Neural progenitor cell (in vitro differentiated cells): ENCODE results near the gene CCDC188. TPM values are rescaled to one million over a fixed set of nuclear protein-coding genes. Genes with fewer than 3 reads are reported as not detected.

ENCODE experiments used
- DNase-seq: peaks from one replicate; pipeline ENCODE4 v3.0.0-alpha.2; 2016; ENCODE audit warnings: low spot score
- H2AFZ ChIP-seq: fragments of 200-600 bp; sonication (generic); replicated peaks from 2 replicates; pipeline ENCODE4 v1.6.1; 2016; ENCODE audit warnings: antibody characterized with exemption
- H3F3A ChIP-seq: fragments of 200-600 bp; sonication (generic); 2 replicates; pipeline ENCODE4 v1.6.1; 2016; ENCODE audit warnings: antibody characterized with exemption, low read depth
- H3K27ac ChIP-seq: fragments of 200-600 bp; sonication (generic); 2 replicates; pipeline ENCODE4 v1.5.1; 2016; ENCODE audit warnings: mild to moderate bottlenecking
- H3K27me3 ChIP-seq: fragments of 200-600 bp; sonication (generic); 2 replicates; pipeline ENCODE4 v1.6.1; 2016; ENCODE audit warnings: mild to moderate bottlenecking, moderate library complexity
- H3K36me3 ChIP-seq: fragments of 200-600 bp; sonication (generic); 2 replicates; pipeline ENCODE4 v1.5.1; 2016
- H3K4me1 ChIP-seq: fragments of 200-600 bp; sonication (generic); 2 replicates; pipeline ENCODE4 v1.6.1; 2016; ENCODE audit warnings: mixed run types
- H3K4me2 ChIP-seq: fragments of 200-600 bp; sonication (generic); 2 replicates; pipeline ENCODE4 v1.6.1; 2016
- H3K4me3 ChIP-seq: fragments of 200-600 bp; sonication (generic); 2 replicates; pipeline ENCODE4 v1.5.1; 2016
- H3K79me2 ChIP-seq: fragments of 200-600 bp; sonication (generic); 2 replicates; pipeline ENCODE4 v1.6.1; 2016; ENCODE audit warnings: low read depth
- H3K9ac ChIP-seq: fragments of 200-600 bp; sonication (generic); 2 replicates; pipeline ENCODE4 v1.6.1; 2016
- H3K9me3 ChIP-seq: fragments of 200-600 bp; sonication (generic); 2 replicates; pipeline ENCODE4 v1.5.1; 2016; ENCODE audit warnings: low read depth
- H4K20me1 ChIP-seq: fragments of 200-600 bp; sonication (generic); 2 replicates; pipeline ENCODE4 v1.6.1; 2016; ENCODE audit warnings: low read depth
- H3K27ac Mint-ChIP-seq: 3 replicates; pipeline ENCODE4 v1.8.0; 2021; ENCODE audit warnings: mixed read lengths
- H3K27me3 Mint-ChIP-seq: 2 replicates; pipeline ENCODE4 v1.8.0; 2022; ENCODE audit warnings: low read depth, mild to moderate bottlenecking, inconsistent platforms, moderate library complexity, mixed read lengths; ENCODE audit not compliant: insufficient read depth
- H3K36me3 Mint-ChIP-seq: 3 replicates; pipeline ENCODE4 v1.8.0; 2021; ENCODE audit warnings: mixed read lengths
- H3K4me1 Mint-ChIP-seq: 3 replicates; pipeline ENCODE4 v1.8.0; 2021; ENCODE audit warnings: mixed read lengths
- H3K4me3 Mint-ChIP-seq: 3 replicates; pipeline ENCODE4 v1.8.0; 2021; ENCODE audit warnings: mild to moderate bottlenecking, moderate library complexity, mixed read lengths
- H3K9me3 Mint-ChIP-seq: 3 replicates; pipeline ENCODE4 v1.8.0; 2020; ENCODE audit warnings: mixed read lengths
- EZH2 ChIP-seq: fragments of 200-600 bp; sonication (generic); IDR thresholded peaks from 2 replicates; pipeline ENCODE4 v1.6.1; 2017; ENCODE audit warnings: antibody characterized with exemption, mild to moderate bottlenecking, moderate library complexity
- EZH2phosphoT487 ChIP-seq: fragments of 200-600 bp; sonication (generic); IDR thresholded peaks from 2 replicates; pipeline ENCODE4 v1.6.1; 2017; ENCODE audit warnings: antibody characterized with exemption
- total RNA-seq: library from RNA; depleted of rRNA; stranded (reverse); fragments of >200 nt; gene quantifications from 2 replicates; pipeline ENCODE4 v1.2.3, GENCODE V29; 2015; ENCODE audit warnings: low replicate concordance
- TF ChIP-seq, protein P1 (sequence below): fragments of 200-600 bp; sonication (generic); IDR thresholded peaks from 2 replicates; pipeline ENCODE4 v1.5.1; 2017; ENCODE audit warnings: antibody characterized with exemption, mild to moderate bottlenecking

Gene CCDC188
- total RNA-seq, 1 donor from 2014 or later, result not detected

DNA sequence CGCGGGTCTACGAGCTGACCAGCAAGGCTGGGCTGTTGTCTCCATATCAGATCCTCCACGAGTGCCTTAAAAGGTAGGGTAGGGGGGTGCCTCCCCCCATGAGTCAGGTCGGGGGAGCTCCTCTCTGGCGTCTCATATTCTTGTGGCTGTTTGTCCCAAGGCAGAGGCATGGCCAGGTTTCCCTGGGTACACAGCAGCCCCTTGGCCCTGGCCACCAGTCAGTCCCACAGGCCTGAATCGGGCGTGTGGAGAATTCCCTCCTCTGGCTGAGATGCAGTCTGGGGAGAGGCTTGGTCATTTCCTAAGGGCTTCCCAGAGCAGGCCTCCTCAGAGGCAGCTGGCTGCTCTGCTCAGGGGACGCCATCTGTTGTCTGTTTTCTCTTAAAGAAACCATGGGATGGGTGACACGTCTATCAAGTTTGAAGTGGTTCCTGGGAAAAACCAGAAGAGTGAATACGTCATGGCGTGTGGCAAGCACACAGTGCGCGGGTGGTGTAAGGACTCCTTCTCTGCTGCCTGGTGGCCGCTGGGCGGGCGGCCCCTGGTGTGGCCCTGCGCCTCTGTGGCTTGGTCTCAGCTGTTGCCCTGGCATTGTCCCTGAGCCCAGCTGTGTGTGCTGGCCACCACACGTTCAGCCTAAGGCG lies 44.5 kb downstream of the CCDC188 start:
- no peaks in the 10 kb centered on the region for H3K4me1 Mint-ChIP-seq
- H3K79me2 ChIP-seq, result peaks cover 36% of the 10 kb centered on the region
- H4K20me1 ChIP-seq, result peaks cover 67% of the 10 kb centered on the region
- H2AFZ ChIP-seq, result no peak overlapping the region
- no peak overlapping the region for H3K4me3 Mint-ChIP-seq
- H3K27ac Mint-ChIP-seq, result no peak overlapping the region
- no peaks in the 10 kb centered on the region for H3K27me3 ChIP-seq
- DNase-seq, result no peak
- H3K9ac ChIP-seq, result no peak overlapping the region
- H3K4me2 ChIP-seq, result no peak overlapping the region
- no peaks in the 10 kb centered on the region for H3K9me3 ChIP-seq
- peaks cover 8% of the 10 kb centered on the region for H3K36me3 ChIP-seq
- no peaks in the 10 kb centered on the region for H3K4me1 ChIP-seq
- H3K4me3 ChIP-seq, result no peak overlapping the region
- H3F3A ChIP-seq, result peaks cover 29% of the 10 kb centered on the region
- peaks cover 20% of the 10 kb centered on the region for H3K36me3 Mint-ChIP-seq
- no peaks in the 10 kb centered on the region for H3K9me3 Mint-ChIP-seq
- TF ChIP-seq EZH2phosphoT487 (no peak), EZH2 (no peak)
- TF ChIP-seq, protein P1, sequence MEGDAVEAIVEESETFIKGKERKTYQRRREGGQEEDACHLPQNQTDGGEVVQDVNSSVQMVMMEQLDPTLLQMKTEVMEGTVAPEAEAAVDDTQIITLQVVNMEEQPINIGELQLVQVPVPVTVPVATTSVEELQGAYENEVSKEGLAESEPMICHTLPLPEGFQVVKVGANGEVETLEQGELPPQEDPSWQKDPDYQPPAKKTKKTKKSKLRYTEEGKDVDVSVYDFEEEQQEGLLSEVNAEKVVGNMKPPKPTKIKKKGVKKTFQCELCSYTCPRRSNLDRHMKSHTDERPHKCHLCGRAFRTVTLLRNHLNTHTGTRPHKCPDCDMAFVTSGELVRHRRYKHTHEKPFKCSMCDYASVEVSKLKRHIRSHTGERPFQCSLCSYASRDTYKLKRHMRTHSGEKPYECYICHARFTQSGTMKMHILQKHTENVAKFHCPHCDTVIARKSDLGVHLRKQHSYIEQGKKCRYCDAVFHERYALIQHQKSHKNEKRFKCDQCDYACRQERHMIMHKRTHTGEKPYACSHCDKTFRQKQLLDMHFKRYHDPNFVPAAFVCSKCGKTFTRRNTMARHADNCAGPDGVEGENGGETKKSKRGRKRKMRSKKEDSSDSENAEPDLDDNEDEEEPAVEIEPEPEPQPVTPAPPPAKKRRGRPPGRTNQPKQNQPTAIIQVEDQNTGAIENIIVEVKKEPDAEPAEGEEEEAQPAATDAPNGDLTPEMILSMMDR, result no peak
- H3K27ac ChIP-seq, result no peak overlapping the region
- H3K27me3 Mint-ChIP-seq, result peaks cover 8% of the 10 kb centered on the region

DNA sequence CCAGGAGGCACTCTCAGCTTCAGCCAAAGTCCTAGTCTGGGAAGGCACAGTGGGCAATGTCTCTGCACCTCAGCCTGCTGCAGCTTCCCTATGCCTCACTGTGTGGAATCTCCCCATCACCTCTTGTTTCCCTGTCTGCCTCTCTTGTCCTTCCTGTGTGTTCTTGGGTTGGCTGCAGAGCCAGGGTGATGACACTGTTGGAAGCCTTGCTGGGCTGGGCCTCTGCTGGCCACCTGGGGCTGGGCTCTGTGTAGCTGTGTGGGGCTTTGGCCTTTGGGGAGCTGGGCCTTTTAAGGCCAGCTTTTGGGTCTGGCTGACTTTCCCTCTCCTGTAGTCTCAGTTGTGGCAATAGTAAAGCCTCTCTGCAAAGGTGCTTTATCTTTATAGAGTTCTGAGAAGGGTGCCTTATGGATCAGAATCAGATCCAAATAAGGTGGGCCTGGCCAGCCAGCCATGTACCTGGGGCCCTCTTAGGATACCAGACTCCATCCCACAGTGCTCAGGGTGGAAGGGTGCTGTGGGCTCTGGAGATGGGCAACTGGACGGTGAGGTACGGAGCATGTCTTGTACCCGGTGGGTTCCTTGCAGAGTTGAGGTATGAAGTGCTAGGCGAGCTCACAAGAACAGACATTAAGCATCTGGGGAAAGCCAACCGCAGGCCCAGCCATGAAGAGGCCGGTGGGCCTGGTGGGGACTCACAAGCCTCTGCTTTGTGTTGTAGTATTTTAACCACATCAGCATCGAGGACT lies 45.2 kb downstream of the CCDC188 start:
- Histone ChIP-seq H3K4me2 (no peak overlapping the region), H4K20me1 (peaks cover 66% of the 10 kb centered on the region), H3K27me3 (no peaks in the 10 kb centered on the region), H3K79me2 (peaks cover 42% of the 10 kb centered on the region), H2AFZ (no peak overlapping the region), H3K9me3 (no peaks in the 10 kb centered on the region), H3K4me1 (no peaks in the 10 kb centered on the region), H3K36me3 (peaks cover 8% of the 10 kb centered on the region), H3K4me3 (no peak overlapping the region), H3K27ac (no peak overlapping the region), H3K9ac (no peak overlapping the region), H3F3A (peaks cover 22% of the 10 kb centered on the region)
- Mint-ChIP-seq H3K36me3 (peaks cover 23% of the 10 kb centered on the region), H3K4me3 (no peak overlapping the region), H3K9me3 (no peaks in the 10 kb centered on the region), H3K4me1 (no peaks in the 10 kb centered on the region), H3K27ac (no peak overlapping the region), H3K27me3 (peaks cover 6% of the 10 kb centered on the region)
- DNase-seq, result no peak
- TF ChIP-seq, protein P1, result no peak
- TF ChIP-seq EZH2phosphoT487, result no peak
- TF ChIP-seq EZH2, result no peak

DNA sequence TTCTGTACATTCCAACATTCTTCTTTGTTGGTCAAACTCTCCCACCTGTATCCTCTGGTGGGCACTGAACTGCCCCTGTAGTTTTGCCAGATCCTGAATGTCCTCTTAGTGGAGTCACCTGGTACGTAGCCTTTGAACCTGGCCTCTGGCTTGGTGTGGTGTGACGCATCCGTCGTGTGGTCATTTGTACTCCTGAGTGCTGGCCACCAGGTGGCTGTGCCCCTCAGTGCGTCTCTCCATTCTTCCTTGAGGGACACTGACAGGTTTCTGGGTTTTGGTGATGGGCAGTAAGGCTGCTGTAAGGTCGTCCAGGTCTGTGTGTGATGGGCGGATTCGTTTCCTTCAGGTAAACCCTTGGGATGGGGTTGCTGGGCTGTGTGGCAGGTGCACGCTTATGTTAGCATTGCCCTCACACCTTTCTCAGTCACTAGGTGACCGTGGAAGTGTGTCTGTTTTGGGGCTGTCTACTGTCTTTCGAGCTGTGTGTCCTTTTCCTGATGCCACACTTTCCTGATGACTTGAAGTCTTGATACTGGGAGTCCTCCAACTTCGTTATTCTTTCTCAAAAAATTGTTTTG lies 48.6 kb downstream of the CCDC188 start:
- peaks cover 37% of the 10 kb centered on the region for H3K36me3 Mint-ChIP-seq
- DNase-seq, result no peak
- peaks cover 82% of the 10 kb centered on the region for H4K20me1 ChIP-seq
- no peak overlapping the region for H3K4me3 Mint-ChIP-seq
- peaks cover 3% of the 10 kb centered on the region for H3F3A ChIP-seq
- no peaks in the 10 kb centered on the region for H3K9me3 ChIP-seq
- H3K27ac ChIP-seq, result no peak overlapping the region
- H2AFZ ChIP-seq, result no peak overlapping the region
- H3K79me2 ChIP-seq, result peaks cover 72% of the 10 kb centered on the region
- no peaks in the 10 kb centered on the region for H3K9me3 Mint-ChIP-seq
- no peak overlapping the region for H3K27ac Mint-ChIP-seq
- peaks cover 2% of the 10 kb centered on the region for H3K27me3 Mint-ChIP-seq
- no peak overlapping the region for H3K9ac ChIP-seq
- no peak overlapping the region for H3K4me3 ChIP-seq
- H3K4me1 ChIP-seq, result no peaks in the 10 kb centered on the region
- H3K4me2 ChIP-seq, result no peak overlapping the region
- TF ChIP-seq EZH2 (no peak), EZH2phosphoT487 (no peak)
- TF ChIP-seq, protein P1, result no peak
- H3K4me1 Mint-ChIP-seq, result no peaks in the 10 kb centered on the region
- H3K36me3 ChIP-seq, result peaks cover 18% of the 10 kb centered on the region
- no peaks in the 10 kb centered on the region for H3K27me3 ChIP-seq
